GM18517 (cell line): ENCODE results near the gene TOLLIP.

Experiments used
- ATAC-seq: cut with Tn5 transposase; IDR thresholded peaks from one replicate; pipeline ENCODE4 v1.9.1; 2021; ENCODE audit warnings: mild to moderate bottlenecking, moderate library complexity; ENCODE audit not compliant: unreplicated experiment

TOLLIP gene

DNA sequence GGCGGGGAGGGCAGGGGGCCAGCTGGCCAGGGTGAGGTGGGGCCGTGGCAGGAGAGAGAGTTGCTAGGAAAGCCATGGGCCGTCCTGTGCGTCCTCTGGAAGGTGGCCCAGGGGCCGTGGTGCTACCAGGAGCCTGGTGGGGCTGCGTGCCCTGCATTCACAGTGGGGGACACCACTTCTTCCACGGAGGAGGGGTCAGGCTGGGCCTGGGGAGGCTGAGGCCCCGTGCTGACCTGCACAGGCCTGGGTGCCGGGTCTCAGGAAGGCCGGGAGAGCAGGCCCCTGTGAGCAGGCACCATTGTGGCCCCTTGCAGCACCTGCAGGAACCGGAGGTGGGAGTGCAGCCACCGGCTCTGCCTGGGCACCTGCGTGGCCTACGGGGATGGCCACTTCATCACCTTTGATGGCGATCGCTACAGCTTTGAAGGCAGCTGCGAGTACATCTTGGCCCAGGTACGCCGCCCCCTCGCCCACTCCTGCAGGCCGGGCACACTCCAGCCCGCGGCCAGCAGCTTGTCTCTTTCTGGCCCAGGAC, 74.6 kb downstream of the TOLLIP start:
- no peak for ATAC-seq

GRCh38 chr11:1234054-1234720, 75.2 kb downstream of the TOLLIP start:
- no peak for ATAC-seq

DNA sequence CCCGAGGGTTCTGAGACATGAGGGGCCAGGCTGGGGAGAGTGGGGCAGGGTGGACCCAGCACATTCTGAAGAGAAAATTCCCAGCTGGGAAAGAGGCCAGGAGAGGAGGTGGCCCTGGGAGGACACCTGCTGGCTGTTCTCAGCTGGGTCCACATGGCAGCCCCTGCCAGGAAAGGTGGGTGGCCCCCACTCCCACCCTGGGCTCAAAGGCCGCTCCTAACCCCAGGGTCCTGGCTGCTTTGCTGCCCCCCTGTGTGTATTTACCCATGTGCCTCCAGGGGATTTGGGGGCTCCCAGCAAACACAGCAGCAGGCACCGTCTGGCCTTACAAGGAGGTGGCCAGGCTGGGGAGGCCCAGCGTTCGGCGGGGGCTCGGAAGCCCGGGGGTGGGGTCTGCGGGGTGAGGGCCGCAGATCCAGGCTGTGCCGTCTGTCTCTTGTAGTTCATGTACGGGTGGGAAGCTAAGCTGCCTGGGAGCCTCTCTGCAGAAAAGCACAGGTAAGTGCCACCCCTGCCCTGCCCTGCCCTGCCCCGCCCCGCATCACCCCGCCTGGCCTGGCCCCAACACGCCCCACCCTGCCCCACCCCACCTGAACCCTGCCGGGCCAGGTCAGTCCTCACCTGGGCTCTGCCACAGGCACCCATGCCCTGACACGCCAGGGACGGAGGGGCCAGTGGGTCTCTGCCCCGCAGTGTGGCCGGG, 75.9 kb downstream of the TOLLIP start:
- ATAC-seq: no peak

DNA sequence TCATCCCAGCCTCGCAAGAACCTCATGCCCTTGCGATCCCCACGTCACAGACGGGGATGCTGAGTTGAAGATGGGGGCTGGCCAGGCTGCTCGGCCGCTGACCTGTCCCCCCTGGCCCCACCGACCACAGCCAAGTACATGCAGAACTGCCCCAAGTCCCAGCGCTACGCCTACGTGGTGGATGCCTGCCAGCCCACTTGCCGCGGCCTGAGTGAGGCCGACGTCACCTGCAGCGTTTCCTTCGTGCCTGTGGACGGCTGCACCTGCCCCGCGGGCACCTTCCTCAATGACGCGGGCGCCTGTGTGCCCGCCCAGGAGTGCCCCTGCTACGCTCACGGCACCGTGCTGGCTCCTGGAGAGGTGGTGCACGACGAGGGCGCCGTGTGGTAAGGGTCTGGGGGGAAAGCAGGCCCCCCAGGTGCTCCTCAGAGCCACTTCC, 76.5 kb downstream of the TOLLIP start:
- ATAC-seq: no peak

DNA sequence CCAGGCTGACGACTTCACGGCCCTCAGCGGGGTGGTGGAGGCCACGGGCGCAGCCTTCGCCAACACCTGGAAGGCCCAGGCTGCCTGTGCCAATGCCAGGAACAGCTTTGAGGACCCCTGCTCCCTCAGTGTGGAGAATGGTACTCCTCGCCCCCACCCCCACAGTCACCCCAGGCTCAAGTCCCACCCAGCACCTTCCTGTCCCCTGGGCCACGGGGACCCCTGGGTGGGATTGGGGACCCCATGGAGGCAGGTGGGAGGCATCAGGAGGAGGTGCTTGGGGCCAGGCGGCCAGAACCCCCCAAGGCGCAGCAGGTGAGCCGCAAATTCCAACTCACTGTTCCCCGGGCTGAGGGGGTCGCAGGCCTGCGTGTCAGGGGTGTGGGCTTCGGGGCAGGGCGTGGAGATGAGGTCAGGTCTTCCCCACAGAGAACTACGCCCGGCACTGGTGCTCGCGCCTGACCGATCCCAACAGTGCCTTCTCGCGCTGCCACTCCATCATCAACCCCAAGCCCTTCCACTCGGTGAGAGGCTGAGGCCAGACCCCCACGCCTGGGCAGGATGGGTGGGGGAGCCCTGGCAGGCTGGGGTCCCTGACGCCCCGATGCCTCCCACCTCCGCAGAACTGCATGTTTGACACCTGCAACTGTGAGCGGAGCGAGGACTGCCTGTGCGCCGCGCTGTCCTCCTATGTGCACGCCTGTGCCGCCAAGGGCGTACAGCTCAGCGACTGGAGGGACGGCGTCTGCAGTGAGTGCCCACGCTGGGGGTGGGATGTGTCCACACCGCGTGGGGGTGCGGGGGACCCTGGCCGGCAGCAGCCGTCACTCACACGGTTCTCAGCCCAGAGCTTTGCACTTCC, 77.2 kb downstream of the TOLLIP start:
- ATAC-seq: no peak

- ATAC-seq: no peak
These were observed 77.9 kb downstream of the TOLLIP start for GRCh38 chr11:1231396-1232020.

DNA sequence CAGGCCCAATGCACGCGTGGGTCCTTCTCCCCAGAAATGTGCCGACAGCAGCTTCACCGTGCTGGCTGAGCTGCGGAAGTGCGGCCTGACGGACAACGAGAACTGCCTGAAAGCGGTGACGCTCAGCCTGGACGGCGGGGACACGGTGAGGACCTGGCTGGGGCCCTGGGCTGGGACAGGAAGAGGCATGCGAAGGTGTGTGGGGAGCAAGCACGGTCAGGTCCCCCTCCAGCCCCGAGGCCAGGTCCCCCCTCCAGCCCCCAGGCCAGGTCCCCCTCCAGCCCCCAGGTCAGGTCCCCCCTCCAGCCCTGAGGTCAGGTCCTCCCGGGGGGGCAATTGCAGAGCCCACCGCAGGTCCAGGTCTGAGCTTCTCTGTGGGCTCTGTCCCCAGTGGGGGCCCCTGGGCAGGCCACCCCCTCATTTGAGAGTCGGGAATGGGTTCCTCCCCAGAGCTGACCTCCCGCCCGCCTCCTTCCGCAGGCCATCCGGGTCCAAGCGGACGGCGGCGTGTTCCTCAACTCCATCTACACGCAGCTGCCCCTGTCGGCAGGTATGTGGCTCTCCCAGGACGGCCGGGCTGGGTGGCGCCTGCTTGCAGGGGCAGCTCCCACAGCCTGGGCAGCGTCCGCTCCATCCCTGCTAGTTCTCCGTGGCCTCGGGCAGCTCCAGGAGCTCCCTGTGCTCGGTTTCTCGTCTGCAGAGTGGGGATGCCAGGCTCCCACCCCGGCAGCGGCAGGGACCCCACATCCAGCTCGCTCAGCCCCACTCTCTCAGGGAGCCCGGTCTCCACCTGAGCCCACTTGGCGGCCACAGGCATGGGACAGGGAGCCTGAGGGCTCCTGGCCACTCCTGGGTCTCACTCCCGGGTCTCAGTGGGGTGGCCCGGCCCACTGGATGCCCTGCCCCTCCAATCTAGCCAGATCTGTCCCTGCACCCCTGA, 78.7 kb downstream of the TOLLIP start:
- ATAC-seq: no peak

GRCh38 chr11:1230121-1230455, 79.3 kb downstream of the TOLLIP start:
- no peak for ATAC-seq

DNA sequence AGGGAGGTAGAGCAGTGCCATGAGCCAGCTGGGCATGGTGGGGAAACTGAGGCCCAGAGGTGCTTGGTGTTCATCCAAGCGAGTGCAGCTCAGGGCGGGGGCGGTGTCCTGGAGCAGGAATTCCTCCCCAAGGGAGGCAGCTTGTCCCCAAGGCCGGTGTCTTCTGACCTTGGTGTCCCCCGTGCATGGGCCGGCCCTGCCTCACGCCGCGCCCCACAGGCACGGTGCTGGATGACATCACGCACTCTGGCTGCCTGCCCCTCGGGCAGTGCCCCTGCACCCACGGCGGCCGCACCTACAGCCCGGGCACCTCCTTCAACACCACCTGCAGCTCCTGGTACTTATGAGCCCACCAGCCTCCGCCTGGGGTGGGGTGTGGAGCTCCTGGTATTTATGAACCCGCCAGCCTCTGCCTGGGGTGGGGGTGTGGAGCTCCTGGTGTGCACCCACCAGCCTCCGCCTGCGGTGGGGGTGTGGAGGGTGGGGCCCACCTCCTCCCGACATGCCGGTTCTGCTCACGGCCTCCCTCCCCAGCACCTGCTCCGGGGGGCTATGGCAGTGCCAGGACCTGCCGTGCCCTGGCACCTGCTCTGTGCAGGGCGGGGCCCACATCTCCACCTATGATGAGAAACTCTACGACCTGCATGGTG, 79.8 kb downstream of the TOLLIP start:
- no peak for ATAC-seq

DNA sequence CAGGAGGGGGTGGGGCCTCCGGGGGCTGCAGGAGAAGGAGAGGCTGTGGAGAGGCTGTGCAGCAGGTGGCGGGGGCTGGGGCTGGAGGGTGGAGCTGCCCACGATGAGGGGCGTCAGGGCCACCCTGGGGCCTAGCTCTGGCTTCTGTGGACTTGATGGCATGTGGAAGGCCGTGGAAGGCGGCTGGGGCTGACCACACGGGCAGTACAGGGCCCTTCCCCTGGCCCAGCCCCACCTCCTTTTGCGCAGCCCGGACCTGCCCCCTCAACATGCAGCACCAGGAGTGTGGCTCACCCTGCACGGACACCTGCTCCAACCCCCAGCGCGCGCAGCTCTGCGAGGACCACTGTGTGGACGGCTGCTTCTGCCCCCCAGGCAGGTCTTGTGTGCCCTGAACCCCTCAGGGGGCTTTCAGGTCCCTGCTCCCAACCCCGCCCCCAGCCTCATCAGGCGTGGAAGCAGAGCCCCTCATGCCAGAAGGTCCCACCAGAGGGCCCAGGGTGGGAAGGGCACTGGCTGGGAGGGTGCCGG, 80.4 kb downstream of the TOLLIP start:
- no peak for ATAC-seq

DNA sequence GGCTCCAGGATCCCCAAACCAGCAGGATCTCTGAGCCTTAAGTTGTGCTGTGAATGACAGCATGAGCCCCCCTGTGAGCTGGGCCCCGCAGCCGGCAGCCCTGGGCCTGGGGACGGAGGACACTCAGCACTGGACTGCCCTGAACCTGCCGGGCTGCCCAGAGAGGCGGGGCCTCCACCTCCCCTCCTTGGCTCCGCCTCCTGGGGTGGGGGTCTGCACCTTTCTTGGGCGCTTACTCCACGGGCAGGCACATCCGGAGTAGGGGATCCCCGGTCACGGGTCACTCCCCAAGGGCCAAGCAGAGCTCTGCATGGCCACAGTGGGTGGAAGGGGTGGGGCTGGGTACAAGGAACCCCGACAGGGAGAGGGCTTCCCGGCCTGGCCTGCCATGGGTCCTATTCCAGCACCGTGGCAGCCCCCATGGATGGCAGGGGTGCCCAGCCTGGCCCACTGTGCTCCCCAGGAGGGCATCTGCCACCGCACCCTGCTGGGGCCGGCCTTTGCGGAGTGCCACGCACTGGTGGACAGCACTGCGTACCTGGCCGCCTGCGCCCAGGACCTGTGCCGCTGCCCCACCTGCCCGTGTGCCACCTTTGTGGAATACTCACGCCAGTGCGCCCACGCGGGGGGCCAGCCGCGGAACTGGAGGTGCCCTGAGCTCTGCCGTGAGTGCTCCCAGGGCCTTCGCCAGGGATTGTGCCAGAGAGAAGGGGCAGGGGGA, 81.2 kb downstream of the TOLLIP start:
- ATAC-seq: no peak

GRCh38 chr11:1227551-1228100, 81.8 kb downstream of the TOLLIP start:
- no peak for ATAC-seq

DNA sequence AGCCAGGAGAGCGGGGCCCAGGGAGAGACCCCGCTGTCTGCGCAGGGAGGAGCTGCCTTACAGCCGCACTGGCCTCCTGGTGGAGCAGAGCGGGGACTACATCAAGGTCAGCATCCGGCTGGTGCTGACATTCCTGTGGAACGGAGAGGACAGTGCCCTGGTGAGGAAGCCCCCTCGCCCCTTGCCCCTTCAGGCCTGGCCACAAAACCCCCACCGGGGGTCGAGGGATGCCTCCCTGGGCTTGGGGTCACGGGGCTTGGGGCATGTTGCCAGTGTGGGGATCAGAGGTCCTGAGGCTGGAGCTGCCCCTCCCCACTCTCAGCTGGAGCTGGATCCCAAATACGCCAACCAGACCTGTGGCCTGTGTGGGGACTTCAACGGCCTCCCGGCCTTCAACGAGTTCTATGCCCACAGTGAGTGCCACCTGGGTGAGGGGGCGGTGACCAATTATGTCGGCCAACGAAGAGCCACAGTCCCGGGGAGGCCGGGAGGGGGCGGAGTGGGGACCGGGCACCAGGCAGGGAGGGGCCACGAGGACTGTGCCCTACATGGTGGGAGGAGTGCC, 82.4 kb downstream of the TOLLIP start:
- no peak for ATAC-seq

DNA sequence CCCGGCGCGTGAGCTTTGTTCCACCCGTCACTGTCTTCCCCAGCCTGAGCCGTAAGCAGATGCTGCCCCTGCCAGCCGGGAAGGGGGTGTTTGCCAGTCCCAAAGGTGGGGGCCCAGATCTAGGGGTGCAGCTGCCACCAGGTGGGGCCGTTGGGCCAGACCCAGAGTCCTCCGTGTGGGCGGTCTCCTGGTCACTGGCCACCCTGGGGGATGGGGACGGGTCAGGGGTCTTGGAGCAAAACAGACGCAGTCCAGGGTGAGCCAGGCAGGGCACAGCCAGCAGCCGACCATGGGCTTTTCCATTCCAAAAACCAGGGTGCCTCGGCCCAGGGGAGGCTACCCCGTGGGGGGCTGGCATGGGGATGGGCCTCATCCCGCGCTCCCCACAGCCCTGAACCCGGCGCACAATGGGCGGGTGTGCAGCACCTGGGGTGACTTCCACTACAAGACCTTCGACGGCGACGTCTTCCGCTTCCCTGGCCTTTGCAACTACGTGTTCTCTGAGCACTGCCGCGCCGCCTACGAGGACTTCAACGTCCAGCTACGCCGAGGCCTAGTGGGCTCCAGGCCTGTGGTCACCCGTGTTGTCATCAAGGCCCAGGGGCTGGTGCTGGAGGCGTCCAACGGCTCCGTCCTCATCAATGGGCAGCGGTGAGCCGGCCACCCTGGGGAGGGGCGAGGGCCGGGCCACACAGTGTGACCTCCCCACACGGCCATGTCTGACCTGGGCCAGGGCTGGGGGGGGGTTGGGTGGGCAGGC, 83.0 kb downstream of the TOLLIP start:
- no peak for ATAC-seq

DNA sequence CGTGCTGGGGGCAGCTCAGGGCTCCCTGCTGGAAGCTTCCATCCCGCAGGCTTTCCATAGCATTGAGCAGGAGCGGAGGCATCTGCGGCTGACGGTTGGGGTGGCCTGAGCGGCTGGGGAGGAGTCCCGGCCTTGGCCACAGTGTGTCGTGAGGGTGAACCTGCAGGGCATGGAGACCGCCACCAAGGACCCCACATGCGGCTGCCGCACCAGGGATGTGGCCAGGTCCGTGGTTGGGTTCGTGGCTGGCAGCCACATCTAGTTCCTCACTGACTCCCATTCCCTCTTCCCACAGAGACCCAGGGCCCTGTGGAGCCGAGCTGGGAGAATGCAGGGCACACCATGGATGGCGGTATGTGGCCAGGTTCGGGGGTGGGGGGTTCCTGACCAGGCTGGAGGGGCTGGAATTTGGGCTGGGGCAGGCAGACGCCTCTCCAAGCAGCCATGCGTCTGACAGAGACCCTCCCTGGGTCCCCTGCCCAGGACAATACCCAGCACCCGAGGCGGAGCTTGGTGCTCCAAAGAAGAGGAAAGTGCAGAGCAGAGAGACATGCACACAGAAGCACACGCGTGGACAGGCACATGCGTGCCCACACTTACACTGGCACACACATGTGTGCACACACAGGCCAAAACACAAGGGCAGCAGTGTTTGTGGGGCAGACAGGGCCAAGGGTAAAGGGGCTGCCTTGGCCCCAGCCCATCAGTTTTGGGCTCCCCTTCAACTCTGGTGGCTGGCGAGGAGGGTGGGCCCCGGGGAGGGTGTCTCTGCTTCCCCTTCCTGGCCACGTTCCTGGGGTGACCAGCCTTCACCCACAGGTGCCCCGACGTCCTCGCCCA, 83.8 kb downstream of the TOLLIP start:
- no peak for ATAC-seq
